HEK293 (cell line): Measurements from ENCODE around the gene HOXD12.
A peak's percentile ranks its signal among the peaks of the same experiment; 100 is the strongest.

Experiments
- CTCF ChIA-PET: fragments of 350-600 bp; formaldehyde crosslinking; extraction: SDS; loops from one replicate; lab custom pipeline; 2021; ENCODE audit warnings: antibody characterized with exemption; lab: Yijun Ruan, JAX
- POLR2A ChIA-PET: fragments of 300-600 bp; formaldehyde crosslinking; extraction: SDS; loops from one replicate; lab custom pipeline; 2020; ENCODE audit warnings: antibody characterized with exemption, inconsistent platforms; lab: Yijun Ruan, JAX
- H3K27ac ChIP-seq: fragments of 200-500 bp; sonication (Bioruptor generic); 2 replicates; pipeline ENCODE4 v1.5.1; 2014; ENCODE audit warnings: low read depth, low read length, control low read depth, inconsistent platforms; ENCODE audit errors: extremely low read depth
- H3K36me3 ChIP-seq, 2 experiments: fragments of 200-500 bp in 1 of 2; sonication (Bioruptor generic) in 1 of 2; 1 replicate in 1 of 2; 2 replicates in 1 of 2; pipeline ENCODE4 v1.5.1; 2014 to 2017; ENCODE audit warnings: inconsistent platforms in 2 of 2, low read length in 2 of 2; ENCODE audit not compliant: control insufficient read depth in 2 of 2, insufficient read depth in 1 of 2
- H3K4me1 ChIP-seq: fragments of 200-500 bp; sonication (Bioruptor generic); 2 replicates; pipeline ENCODE4 v1.5.1; 2014; ENCODE audit warnings: mild to moderate bottlenecking, low read length, inconsistent platforms; ENCODE audit not compliant: control insufficient read depth, insufficient read depth
- H3K4me3 ChIP-seq: 2 replicates; pipeline ENCODE4 v1.5.1; 2011; ENCODE audit warnings: low read depth, mild to moderate bottlenecking, control low read depth, low read length, moderate library complexity
- H3K9me3 ChIP-seq: fragments of 200-500 bp; sonication (Bioruptor generic); 2 replicates; pipeline ENCODE4 v1.5.1; 2014; ENCODE audit warnings: low read depth, low read length, inconsistent platforms; ENCODE audit not compliant: control insufficient read depth, insufficient read depth
- KLF9 ChIP-seq: fragments of 450-650 bp; formaldehyde crosslinking; IDR thresholded peaks from 2 replicates; pipeline ENCODE4 v1.5.1; 2016; ENCODE audit warnings: missing biosample characterization, missing genetic modification characterization, low read depth
- MEIS1 ChIP-seq: sonication (generic); formaldehyde crosslinking; IDR thresholded peaks from 2 replicates; pipeline ENCODE4 v1.8.1; 2022; ENCODE audit warnings: missing genetic modification reagents, mild to moderate bottlenecking, borderline replicate concordance
- ZBTB20 ChIP-seq: fragments of 450-650 bp; formaldehyde crosslinking; IDR thresholded peaks from 2 replicates; pipeline ENCODE4 v1.5.1; 2016; ENCODE audit warnings: missing biosample characterization, missing genetic modification characterization
- ZBTB8A ChIP-seq: fragments of 450-650 bp; formaldehyde crosslinking; IDR thresholded peaks from 2 replicates; pipeline ENCODE4 v1.5.1; 2016; ENCODE audit warnings: missing biosample characterization, missing genetic modification characterization
- ZFP3 ChIP-seq: fragments of 450-650 bp; formaldehyde crosslinking; IDR thresholded peaks from 2 replicates; pipeline ENCODE4 v1.5.1; 2016; ENCODE audit warnings: low read depth, missing biosample characterization, missing genetic modification characterization
- ZFP37 ChIP-seq: fragments of 450-650 bp; formaldehyde crosslinking; IDR thresholded peaks from 2 replicates; pipeline ENCODE4 v1.5.1; 2016; ENCODE audit warnings: missing biosample characterization, missing genetic modification characterization
- ZNF114 ChIP-seq: fragments of 450-650 bp; formaldehyde crosslinking; IDR thresholded peaks from 2 replicates; pipeline ENCODE4 v1.5.0; 2017; ENCODE audit warnings: missing biosample characterization, missing genetic modification characterization
- ZNF184 ChIP-seq: fragments of 450-650 bp; IDR thresholded peaks from 2 replicates; pipeline ENCODE4 v1.5.1; 2018; ENCODE audit warnings: missing biosample characterization, mild to moderate bottlenecking, missing genetic modification characterization
- ZNF341 ChIP-seq: fragments of 450-650 bp; formaldehyde crosslinking; IDR thresholded peaks from 2 replicates; pipeline ENCODE4; 2016; ENCODE audit warnings: low read depth, missing biosample characterization, missing genetic modification characterization
- ZNF501 ChIP-seq: fragments of 450-650 bp; formaldehyde crosslinking; IDR thresholded peaks from 2 replicates; pipeline ENCODE4 v1.5.1; 2016; ENCODE audit warnings: missing biosample characterization, missing genetic modification characterization
- ZNF530 ChIP-seq: fragments of 450-650 bp; formaldehyde crosslinking; IDR thresholded peaks from 2 replicates; pipeline ENCODE4 v1.5.1; 2016; ENCODE audit warnings: low read depth, missing biosample characterization, missing genetic modification characterization
- ZNF555 ChIP-seq: fragments of 450-650 bp; formaldehyde crosslinking; conservative IDR thresholded peaks from 2 replicates; pipeline ENCODE4 v1.5.1; 2017; ENCODE audit warnings: missing biosample characterization, mild to moderate bottlenecking, missing genetic modification characterization, inconsistent platforms
- TF ChIP-seq, protein P1 (sequence below): fragments of 450-650 bp; formaldehyde crosslinking; IDR thresholded peaks from 2 replicates; pipeline ENCODE4 v1.5.1; 2016; ENCODE audit warnings: missing biosample characterization, missing genetic modification characterization
- TF ChIP-seq, protein P2 (sequence below): fragments of 450-650 bp; formaldehyde crosslinking; IDR thresholded peaks from 2 replicates; pipeline ENCODE4 v1.5.1; 2016; ENCODE audit warnings: missing biosample characterization, missing genetic modification characterization
- TF ChIP-seq, protein P3 (sequence below): fragments of 450-650 bp; formaldehyde crosslinking; IDR thresholded peaks from 2 replicates; pipeline ENCODE4 v1.5.1; 2016; ENCODE audit warnings: missing biosample characterization, missing genetic modification characterization
- TF ChIP-seq, protein P4 (sequence below): fragments of 450-650 bp; formaldehyde crosslinking; IDR thresholded peaks from 2 replicates; pipeline ENCODE4 v1.5.1; 2017; ENCODE audit warnings: missing biosample characterization, missing genetic modification characterization
- TF ChIP-seq, protein P5 (sequence below): fragments of 450-650 bp; formaldehyde crosslinking; IDR thresholded peaks from 2 replicates; pipeline ENCODE4 v1.5.1; 2016; ENCODE audit warnings: missing biosample characterization, missing genetic modification characterization
- TF ChIP-seq, protein P6 (sequence below): fragments of 450-650 bp; formaldehyde crosslinking; IDR thresholded peaks from 2 replicates; pipeline ENCODE4 v1.5.1; 2016; ENCODE audit warnings: missing biosample characterization, missing genetic modification characterization
- TF ChIP-seq, protein P7 (sequence below): fragments of 450-650 bp; formaldehyde crosslinking; IDR thresholded peaks from 2 replicates; pipeline ENCODE4 v1.5.1; 2016; ENCODE audit warnings: missing biosample characterization, missing genetic modification characterization, borderline replicate concordance

Gene HOXD12

DNA sequence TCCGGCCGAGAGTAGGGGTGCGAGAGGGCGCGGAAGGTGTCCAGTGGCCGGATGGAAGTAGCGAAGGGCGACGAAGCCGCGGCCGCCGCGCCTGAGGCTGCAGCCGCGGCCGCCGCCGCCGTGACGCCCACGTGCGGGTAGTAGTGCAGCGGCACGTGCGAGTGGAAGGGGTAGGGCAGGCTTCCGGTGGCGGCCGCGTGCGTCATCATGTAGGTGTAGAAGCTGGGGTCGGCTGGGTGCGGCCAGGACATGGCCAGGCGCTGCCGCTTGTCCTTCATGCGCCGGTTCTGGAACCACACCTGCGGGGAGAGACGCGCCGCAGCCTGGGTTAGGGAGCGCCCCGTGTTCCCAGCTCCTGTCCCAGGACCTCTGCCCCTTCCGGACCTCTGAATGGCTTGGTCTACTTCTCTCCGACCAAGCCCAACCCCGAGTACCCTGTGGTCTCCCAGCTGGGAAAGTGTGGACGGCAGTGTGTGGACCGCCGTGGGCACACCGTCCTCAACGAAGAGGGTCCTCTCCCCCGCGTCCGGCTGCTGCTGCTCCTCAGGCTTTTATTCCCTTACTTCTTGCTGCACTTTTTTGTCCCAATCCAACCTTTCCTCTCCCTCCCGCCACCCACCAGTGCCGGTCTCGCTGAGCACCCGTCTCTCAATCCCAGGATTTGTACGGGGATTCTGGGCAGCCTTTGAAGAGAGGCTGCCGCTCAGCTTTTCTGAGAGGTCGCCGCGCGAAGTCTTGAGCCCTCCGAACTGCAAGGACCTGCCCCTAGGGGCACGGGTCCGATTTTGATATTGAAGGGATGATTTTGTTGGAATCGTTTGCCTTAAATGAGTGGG is 18.8 kb upstream of the HOXD12 start:
- CTCF ChIA-PET, result interaction anchor here (0.6 to 3.2 kb wide), 12 partner anchors 9 to 877 kb away, joined by 3 to 44 read pairs (median 4); partner anchors contain the start of gene HOXD13
- POLR2A ChIA-PET, result interaction anchor here (1.0 to 2.7 kb wide), 2 partner anchors 26 to 79 kb away, joined by 5 to 12 read pairs; partner anchors contain the start of genes HOXD11 and LNPK
- Histone ChIP-seq H3K9me3 (no peaks in the 10 kb centered on the region), H3K36me3 (no peaks in the 10 kb centered on the region), H3K4me3 (peak overlapping the region; percentile 42), H3K4me1 (no peaks in the 10 kb centered on the region), H3K27ac (peak overlapping the region; percentile 72; the same call in 1 of the 2 replicates)
- TF ChIP-seq ZBTB20 (tag by site-specific recombination) (no peak), ZFP37 (tag by site-specific recombination) (no peak), ZFP3 (tag by site-specific recombination) (no peak), ZNF341 (tag by site-specific recombination) (no peak), ZNF530 (peak; percentile 72; the same call in 1 of the 2 replicates), ZNF555 (tag by site-specific recombination) (no peak), ZNF184 (tag by site-specific recombination) (no peak), ZNF114 (tag by site-specific recombination) (no peak), ZNF501 (no peak), KLF9 (0 out of 2 replicates have a peak, but pooled peaks have one; percentile 44), MEIS1 (no peak), ZBTB8A (tag by site-specific recombination) (peak; percentile 18; the same call in 1 of the 2 replicates)
- TF ChIP-seq, protein P1, sequence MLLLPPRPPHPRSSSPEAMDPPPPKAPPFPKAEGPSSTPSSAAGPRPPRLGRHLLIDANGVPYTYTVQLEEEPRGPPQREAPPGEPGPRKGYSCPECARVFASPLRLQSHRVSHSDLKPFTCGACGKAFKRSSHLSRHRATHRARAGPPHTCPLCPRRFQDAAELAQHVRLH (tag by site-specific recombination), result 0 out of 2 replicates have a peak, but pooled peaks have one; percentile 36
- TF ChIP-seq, protein P2, sequence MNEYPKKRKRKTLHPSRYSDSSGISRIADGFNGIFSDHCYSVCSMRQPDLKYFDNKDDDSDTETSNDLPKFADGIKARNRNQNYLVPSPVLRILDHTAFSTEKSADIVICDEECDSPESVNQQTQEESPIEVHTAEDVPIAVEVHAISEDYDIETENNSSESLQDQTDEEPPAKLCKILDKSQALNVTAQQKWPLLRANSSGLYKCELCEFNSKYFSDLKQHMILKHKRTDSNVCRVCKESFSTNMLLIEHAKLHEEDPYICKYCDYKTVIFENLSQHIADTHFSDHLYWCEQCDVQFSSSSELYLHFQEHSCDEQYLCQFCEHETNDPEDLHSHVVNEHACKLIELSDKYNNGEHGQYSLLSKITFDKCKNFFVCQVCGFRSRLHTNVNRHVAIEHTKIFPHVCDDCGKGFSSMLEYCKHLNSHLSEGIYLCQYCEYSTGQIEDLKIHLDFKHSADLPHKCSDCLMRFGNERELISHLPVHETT, result no peak
- TF ChIP-seq, protein P3, sequence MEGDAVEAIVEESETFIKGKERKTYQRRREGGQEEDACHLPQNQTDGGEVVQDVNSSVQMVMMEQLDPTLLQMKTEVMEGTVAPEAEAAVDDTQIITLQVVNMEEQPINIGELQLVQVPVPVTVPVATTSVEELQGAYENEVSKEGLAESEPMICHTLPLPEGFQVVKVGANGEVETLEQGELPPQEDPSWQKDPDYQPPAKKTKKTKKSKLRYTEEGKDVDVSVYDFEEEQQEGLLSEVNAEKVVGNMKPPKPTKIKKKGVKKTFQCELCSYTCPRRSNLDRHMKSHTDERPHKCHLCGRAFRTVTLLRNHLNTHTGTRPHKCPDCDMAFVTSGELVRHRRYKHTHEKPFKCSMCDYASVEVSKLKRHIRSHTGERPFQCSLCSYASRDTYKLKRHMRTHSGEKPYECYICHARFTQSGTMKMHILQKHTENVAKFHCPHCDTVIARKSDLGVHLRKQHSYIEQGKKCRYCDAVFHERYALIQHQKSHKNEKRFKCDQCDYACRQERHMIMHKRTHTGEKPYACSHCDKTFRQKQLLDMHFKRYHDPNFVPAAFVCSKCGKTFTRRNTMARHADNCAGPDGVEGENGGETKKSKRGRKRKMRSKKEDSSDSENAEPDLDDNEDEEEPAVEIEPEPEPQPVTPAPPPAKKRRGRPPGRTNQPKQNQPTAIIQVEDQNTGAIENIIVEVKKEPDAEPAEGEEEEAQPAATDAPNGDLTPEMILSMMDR (tag by site-specific recombination), result peak; percentile 52; the same call in 1 of the 2 replicates
- TF ChIP-seq, protein P4, sequence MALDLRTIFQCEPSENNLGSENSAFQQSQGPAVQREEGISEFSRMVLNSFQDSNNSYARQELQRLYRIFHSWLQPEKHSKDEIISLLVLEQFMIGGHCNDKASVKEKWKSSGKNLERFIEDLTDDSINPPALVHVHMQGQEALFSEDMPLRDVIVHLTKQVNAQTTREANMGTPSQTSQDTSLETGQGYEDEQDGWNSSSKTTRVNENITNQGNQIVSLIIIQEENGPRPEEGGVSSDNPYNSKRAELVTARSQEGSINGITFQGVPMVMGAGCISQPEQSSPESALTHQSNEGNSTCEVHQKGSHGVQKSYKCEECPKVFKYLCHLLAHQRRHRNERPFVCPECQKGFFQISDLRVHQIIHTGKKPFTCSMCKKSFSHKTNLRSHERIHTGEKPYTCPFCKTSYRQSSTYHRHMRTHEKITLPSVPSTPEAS (tag by site-specific recombination), result no peak
- TF ChIP-seq, protein P5, sequence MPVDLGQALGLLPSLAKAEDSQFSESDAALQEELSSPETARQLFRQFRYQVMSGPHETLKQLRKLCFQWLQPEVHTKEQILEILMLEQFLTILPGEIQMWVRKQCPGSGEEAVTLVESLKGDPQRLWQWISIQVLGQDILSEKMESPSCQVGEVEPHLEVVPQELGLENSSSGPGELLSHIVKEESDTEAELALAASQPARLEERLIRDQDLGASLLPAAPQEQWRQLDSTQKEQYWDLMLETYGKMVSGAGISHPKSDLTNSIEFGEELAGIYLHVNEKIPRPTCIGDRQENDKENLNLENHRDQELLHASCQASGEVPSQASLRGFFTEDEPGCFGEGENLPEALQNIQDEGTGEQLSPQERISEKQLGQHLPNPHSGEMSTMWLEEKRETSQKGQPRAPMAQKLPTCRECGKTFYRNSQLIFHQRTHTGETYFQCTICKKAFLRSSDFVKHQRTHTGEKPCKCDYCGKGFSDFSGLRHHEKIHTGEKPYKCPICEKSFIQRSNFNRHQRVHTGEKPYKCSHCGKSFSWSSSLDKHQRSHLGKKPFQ, result no peak
- TF ChIP-seq, protein P6, sequence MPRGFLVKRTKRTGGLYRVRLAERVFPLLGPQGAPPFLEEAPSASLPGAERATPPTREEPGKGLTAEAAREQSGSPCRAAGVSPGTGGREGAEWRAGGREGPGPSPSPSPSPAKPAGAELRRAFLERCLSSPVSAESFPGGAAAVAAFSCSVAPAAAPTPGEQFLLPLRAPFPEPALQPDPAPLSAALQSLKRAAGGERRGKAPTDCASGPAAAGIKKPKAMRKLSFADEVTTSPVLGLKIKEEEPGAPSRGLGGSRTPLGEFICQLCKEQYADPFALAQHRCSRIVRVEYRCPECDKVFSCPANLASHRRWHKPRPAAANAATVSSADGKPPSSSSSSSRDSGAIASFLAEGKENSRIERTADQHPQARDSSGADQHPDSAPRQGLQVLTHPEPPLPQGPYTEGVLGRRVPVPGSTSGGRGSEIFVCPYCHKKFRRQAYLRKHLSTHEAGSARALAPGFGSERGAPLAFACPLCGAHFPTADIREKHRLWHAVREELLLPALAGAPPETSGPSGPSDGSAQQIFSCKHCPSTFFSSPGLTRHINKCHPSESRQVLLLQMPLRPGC (tag by site-specific recombination), result no peak
- TF ChIP-seq, protein P7, sequence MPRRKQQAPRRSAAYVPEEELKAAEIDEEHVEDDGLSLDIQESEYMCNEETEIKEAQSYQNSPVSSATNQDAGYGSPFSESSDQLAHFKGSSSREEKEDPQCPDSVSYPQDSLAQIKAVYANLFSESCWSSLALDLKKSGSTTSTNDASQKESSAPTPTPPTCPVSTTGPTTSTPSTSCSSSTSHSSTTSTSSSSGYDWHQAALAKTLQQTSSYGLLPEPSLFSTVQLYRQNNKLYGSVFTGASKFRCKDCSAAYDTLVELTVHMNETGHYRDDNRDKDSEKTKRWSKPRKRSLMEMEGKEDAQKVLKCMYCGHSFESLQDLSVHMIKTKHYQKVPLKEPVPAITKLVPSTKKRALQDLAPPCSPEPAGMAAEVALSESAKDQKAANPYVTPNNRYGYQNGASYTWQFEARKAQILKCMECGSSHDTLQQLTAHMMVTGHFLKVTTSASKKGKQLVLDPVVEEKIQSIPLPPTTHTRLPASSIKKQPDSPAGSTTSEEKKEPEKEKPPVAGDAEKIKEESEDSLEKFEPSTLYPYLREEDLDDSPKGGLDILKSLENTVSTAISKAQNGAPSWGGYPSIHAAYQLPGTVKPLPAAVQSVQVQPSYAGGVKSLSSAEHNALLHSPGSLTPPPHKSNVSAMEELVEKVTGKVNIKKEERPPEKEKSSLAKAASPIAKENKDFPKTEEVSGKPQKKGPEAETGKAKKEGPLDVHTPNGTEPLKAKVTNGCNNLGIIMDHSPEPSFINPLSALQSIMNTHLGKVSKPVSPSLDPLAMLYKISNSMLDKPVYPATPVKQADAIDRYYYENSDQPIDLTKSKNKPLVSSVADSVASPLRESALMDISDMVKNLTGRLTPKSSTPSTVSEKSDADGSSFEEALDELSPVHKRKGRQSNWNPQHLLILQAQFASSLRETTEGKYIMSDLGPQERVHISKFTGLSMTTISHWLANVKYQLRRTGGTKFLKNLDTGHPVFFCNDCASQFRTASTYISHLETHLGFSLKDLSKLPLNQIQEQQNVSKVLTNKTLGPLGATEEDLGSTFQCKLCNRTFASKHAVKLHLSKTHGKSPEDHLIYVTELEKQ (tag by site-specific recombination), result no peak
